Hepatocyte (in vitro differentiated cells): ENCODE results near the gene FOXM1.
A peak's percentile ranks its signal among the peaks of the same experiment; 100 is the strongest.

Experiments
- CTCF ChIP-seq: fragments of 200-600 bp; sonication (generic); IDR thresholded peaks from 2 replicates; pipeline ENCODE4 v1.5.1; 2016; ENCODE audit warnings: antibody characterized with exemption, mild to moderate bottlenecking; ENCODE audit not compliant: poor library complexity
- EZH2 ChIP-seq: fragments of 200-600 bp; sonication (generic); IDR thresholded peaks from 2 replicates; pipeline ENCODE4 v1.6.1; 2016; ENCODE audit warnings: antibody characterized with exemption, mild to moderate bottlenecking, borderline replicate concordance
- EZH2phosphoT487 ChIP-seq: fragments of 200-600 bp; sonication (generic); IDR thresholded peaks from one replicate; pipeline ENCODE4 v1.6.1; 2018; ENCODE audit warnings: antibody characterized with exemption, mild to moderate bottlenecking, low read depth, moderate library complexity; ENCODE audit not compliant: unreplicated experiment, severe bottlenecking

- TF ChIP-seq CTCF = peak; percentile 4
- no peak for TF ChIP-seq EZH2
- no peak for TF ChIP-seq EZH2phosphoT487
These were observed 1.2 kb upstream of the FOXM1 start for GRCh38 chr12:2877953-2878732.
